ENCODE data around the gene FGF14. TPM values are rescaled to one million over a fixed set of nuclear protein-coding genes. Genes with fewer than 3 reads are reported as not detected.

The FGF14 gene
- total RNA-seq, 1 experiment from 2014 or later, result 0.22 TPM

GRCh38 chr13:102402290-102402689, 442 bp upstream of the FGF14 start:
- DNase-seq, result peak; percentile 92
- H3K9me3 ChIP-seq (ENCODE audit: control insufficient read depth, low read depth, low read length), result no peaks in the 10 kb centered on the region
- Mint-ChIP-seq H3K9me3 (no peaks in the 10 kb centered on the region), H3K4me1 (peaks cover 23 to 25% of the 10 kb centered on the region in 2 experiments), H3K4me3 (peak overlapping the region; percentile 65 to 86), H3K36me3 (ENCODE audit: insufficient read depth in 1 of 3, low read depth in 3 of 3) (no peaks in the 10 kb centered on the region), H3K27me3 (ENCODE audit: low read depth) (peaks cover 72% of the 10 kb centered on the region), H3K27ac (peak overlapping the region in 2 of 3 experiments; percentile 66 to 74; a peak in 2 of 7 replicates)
- no peaks in the 10 kb centered on the region for H3K79me2 ChIP-seq (ENCODE audit: insufficient read depth, low read length)
- H2BK120ac ChIP-seq (ENCODE audit: low read depth, low read length, poor library complexity, severe bottlenecking), result no peak overlapping the region
- H3K23me2 ChIP-seq (ENCODE audit: insufficient read length, low read depth, low read length, poor library complexity, severe bottlenecking), result peaks cover 23% of the 10 kb centered on the region
- peaks cover 4% of the 10 kb centered on the region for H3K4me1 ChIP-seq (ENCODE audit: insufficient read depth, low read length)
- peak overlapping the region; percentile 7 for H2AFZ ChIP-seq (ENCODE audit: low read length)
- no peak overlapping the region for H2BK12ac ChIP-seq (ENCODE audit: insufficient read length, low read depth, low read length)
- no peak overlapping the region for H4K91ac ChIP-seq (ENCODE audit: insufficient read length, low read depth, low read length)
- H3K14ac ChIP-seq (ENCODE audit: insufficient read depth, low read length), result no peak overlapping the region
- H3K4ac ChIP-seq (ENCODE audit: low read depth, low read length), result no peak overlapping the region
- peak; percentile 42; the same call in 2 of the 3 replicates for TF ChIP-seq CTCF (conservative IDR thresholded peaks at IDR 0.05)
- no peak overlapping the region for H3K18ac ChIP-seq (ENCODE audit: insufficient read length, low read depth, low read length)
- WGBS (ENCODE audit: extremely low coverage, insufficient read length, low lambda C conversion rate), result no CpG with 5 or more reads among the region's 14 CpGs
- no peak overlapping the region for H3K56ac ChIP-seq (ENCODE audit: insufficient read length, low read depth, low read length)
- H4K8ac ChIP-seq (replicated peaks; ENCODE audit: insufficient read length, low read depth, low read length), result no peak overlapping the region
- no peaks in the 10 kb centered on the region for H3K79me1 ChIP-seq (ENCODE audit: insufficient read depth, low read depth, low read length, poor library complexity, severe bottlenecking)
- no peak overlapping the region for H2BK20ac ChIP-seq (ENCODE audit: low read depth, low read length, poor library complexity, severe bottlenecking)
- no peak overlapping the region for H4K5ac ChIP-seq (ENCODE audit: insufficient read length, low read depth, low read length)
- no peaks in the 10 kb centered on the region for H4K20me1 ChIP-seq (ENCODE audit: control insufficient read depth, insufficient read depth, insufficient read length)
- peaks cover 12% of the 10 kb centered on the region; the same call in 1 of the 2 replicates for H3K27me3 ChIP-seq (ENCODE audit: insufficient read depth, low read length)
- H3T11ph ChIP-seq (ENCODE audit: low read length), result no peak overlapping the region
- peak overlapping the region; percentile 32 for H3K9ac ChIP-seq (ENCODE audit: extremely low read depth, insufficient read length, low read length)
- peak overlapping the region; percentile 95 for H3K4me2 ChIP-seq (ENCODE audit: insufficient read depth, insufficient read length, low read length)
- H2AK5ac ChIP-seq (ENCODE audit: insufficient read length, low read length), result no peak overlapping the region
- H2BK5ac ChIP-seq (ENCODE audit: insufficient read length, low read length), result no peak overlapping the region
- no peak overlapping the region for H3K27ac ChIP-seq (ENCODE audit: insufficient read length, low read depth, low read length)
- H3K23ac ChIP-seq (ENCODE audit: insufficient read length, low read depth, low read length), result no peak overlapping the region
- no peak overlapping the region for H2BK15ac ChIP-seq (ENCODE audit: low read depth, low read length)

All from H9 (cell line).